Upper lobe of left lung (tissue), 4 donors: ENCODE data around the gene KRT6C.

Source experiments
- CTCF ChIP-seq, 6 experiments: fragments of 450-650 bp in 4 of 6; fragments of 200-600 bp in 2 of 6; sonication (generic) in 2 of 6; IDR thresholded peaks; one replicate each; pipeline ENCODE4 v1.5.1; 2016 to 2019; ENCODE audit warnings: antibody characterized with exemption in 6 of 6
- EP300 ChIP-seq, 4 donors: sonication (generic); formaldehyde crosslinking; IDR thresholded peaks; one replicate each; pipeline ENCODE4 v1.5.1; 2017; ENCODE audit warnings: antibody characterized with exemption in 4 of 4, control low read depth in 2 of 4
- POLR2A ChIP-seq, 4 donors: fragments of 450-650 bp; IDR thresholded peaks; one replicate each; pipeline ENCODE4 v1.5.1; 2016 to 2017; ENCODE audit warnings: antibody characterized with exemption in 4 of 4, mild to moderate bottlenecking in 2 of 4
- POLR2AphosphoS5 ChIP-seq, 2 donors: sonication (generic); formaldehyde crosslinking; IDR thresholded peaks; one replicate each; pipeline ENCODE4 v1.5.1; 2017; ENCODE audit warnings: antibody characterized with exemption in 2 of 2

GRCh38 chr12:52519826-52520662 lies 46.4 kb upstream of the KRT6C start, which contains the start of gene KRT5:
- no peak for TF ChIP-seq CTCF (IDR thresholded peaks at IDR 0.05)
- TF ChIP-seq POLR2AphosphoS5 (IDR thresholded peaks at IDR 0.05), result no peak
- no peak for TF ChIP-seq POLR2A (IDR thresholded peaks at IDR 0.05)
- no peak for TF ChIP-seq EP300 (IDR thresholded peaks at IDR 0.05)
